ENCODE results near the gene TGFB3.
"Not testable (repeated sequence)": the region's sequence is repeated elsewhere in the genome, so short reads cannot be mapped to it uniquely, and the experiment has no call there.

The TGFB3 gene

DNA sequence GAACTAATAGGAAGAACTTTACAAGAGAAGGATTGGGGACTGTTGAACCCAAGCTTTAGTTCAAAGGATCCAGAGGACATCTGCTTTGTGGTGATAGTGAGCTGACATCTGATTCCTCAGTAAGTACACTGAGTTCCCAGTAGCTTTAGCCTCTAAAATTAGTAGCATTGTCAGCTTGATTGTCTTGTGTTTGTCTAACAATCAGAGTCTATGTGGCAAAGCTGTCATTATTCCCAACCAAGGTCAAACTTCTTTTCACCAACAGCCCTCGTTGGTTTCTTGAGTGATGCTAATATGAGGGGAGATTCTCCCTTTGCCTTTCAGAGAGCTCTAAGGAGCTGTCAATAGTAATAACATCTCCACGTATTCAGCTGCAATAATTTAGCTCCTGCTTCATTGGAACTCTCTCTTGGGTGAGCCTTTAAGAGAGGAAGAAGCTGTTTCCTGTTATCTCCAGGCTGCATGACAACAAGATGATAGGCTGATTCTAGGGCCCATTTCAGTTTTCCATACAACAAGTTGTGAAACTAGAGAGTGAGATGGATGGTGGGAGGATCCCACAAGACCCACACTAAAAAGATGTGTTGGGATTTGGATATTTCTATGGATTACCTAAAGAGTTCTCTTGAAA lies 46.7 kb downstream of the TGFB3 start:
- DNase-seq (ENCODE audit: extremely low read depth, insufficient read length): no peak
- TF ChIP-seq, protein P1, sequence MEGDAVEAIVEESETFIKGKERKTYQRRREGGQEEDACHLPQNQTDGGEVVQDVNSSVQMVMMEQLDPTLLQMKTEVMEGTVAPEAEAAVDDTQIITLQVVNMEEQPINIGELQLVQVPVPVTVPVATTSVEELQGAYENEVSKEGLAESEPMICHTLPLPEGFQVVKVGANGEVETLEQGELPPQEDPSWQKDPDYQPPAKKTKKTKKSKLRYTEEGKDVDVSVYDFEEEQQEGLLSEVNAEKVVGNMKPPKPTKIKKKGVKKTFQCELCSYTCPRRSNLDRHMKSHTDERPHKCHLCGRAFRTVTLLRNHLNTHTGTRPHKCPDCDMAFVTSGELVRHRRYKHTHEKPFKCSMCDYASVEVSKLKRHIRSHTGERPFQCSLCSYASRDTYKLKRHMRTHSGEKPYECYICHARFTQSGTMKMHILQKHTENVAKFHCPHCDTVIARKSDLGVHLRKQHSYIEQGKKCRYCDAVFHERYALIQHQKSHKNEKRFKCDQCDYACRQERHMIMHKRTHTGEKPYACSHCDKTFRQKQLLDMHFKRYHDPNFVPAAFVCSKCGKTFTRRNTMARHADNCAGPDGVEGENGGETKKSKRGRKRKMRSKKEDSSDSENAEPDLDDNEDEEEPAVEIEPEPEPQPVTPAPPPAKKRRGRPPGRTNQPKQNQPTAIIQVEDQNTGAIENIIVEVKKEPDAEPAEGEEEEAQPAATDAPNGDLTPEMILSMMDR (IDR thresholded peaks at IDR 0.05; ENCODE audit: insufficient read depth, low read length, poor library complexity, severe bottlenecking): no peak
- no peaks in the 10 kb centered on the region; the same call in none of the 2 replicates for H3K36me3 ChIP-seq (ENCODE audit: control insufficient read depth, insufficient read depth, low read length)
- H3K27me3 ChIP-seq (replicated peaks; ENCODE audit: control insufficient read depth, insufficient read depth, low read length): no peaks in the 10 kb centered on the region
- H3K4me3 ChIP-seq (replicated peaks; ENCODE audit: low read depth, low read length): no peak overlapping the region

DNA sequence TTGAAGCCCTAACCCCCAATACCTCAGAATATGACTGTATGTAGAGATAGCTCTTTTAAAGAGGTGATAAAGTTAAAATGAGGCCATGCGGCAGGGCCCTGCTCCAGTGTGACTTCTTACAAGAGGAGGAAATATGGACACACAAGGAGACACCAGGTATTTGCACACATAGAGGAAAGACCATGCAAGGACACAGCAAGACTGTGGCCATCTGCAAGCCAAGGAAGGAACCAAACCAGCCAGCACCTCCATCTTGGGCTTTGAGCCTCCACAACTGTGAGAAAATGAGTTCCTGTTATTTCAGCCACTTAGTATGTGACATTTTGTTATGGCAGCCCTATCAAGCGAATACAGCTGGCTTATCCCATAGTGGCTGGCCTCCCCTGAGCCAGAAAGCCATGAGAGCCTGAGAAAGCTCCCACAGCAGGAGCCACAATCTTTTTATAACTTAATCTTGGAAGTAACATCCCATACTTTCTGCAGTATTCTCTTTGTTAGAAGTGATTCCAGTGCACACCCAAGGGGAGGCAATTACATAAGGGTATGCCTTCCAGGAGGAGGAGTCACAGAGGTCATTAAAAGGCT lies 48.0 kb downstream of the TGFB3 start:
- H3K4me3 ChIP-seq (replicated peaks; ENCODE audit: low read depth, low read length): no peak overlapping the region
- H3K27me3 ChIP-seq (replicated peaks; ENCODE audit: control insufficient read depth, insufficient read depth, low read length): no peaks in the 10 kb centered on the region
- TF ChIP-seq, protein P1 (IDR thresholded peaks at IDR 0.05; ENCODE audit: insufficient read depth, low read length, poor library complexity, severe bottlenecking): no peak
- no peaks in the 10 kb centered on the region; the same call in none of the 2 replicates for H3K36me3 ChIP-seq (ENCODE audit: control insufficient read depth, insufficient read depth, low read length)
- DNase-seq (ENCODE audit: extremely low read depth, insufficient read length): no peak

DNA sequence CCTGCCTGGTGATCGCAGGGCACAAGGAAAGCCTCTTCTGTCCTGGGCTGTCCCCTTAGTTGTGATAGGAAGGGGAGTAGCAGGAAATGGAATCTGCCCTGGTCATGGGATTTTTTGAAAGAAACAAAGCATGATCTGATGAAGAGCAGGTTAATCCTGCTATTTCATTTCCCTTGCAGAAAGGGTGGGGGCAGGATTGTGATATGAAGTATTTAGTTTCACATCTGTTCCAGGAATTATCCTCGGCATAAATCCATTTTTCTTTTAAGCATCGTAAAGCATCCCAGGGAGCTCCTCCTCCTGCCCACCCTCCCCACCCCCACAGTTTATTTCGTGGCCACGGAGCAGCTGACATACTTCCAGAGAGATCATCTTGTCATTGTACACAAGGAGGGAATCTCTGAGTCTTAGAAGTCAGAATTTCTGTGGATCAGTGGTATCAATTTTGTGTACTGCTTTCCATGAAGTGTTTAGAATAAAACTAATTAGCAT lies 53.1 kb downstream of the TGFB3 start:
- TF ChIP-seq, protein P1 (IDR thresholded peaks at IDR 0.05; ENCODE audit: insufficient read depth, low read length, poor library complexity, severe bottlenecking): no peak
- Histone ChIP-seq H3K36me3 (ENCODE audit: control insufficient read depth, insufficient read depth, low read length) (no peaks in the 10 kb centered on the region; the same call in 1 of the 2 replicates), H3K4me3 (replicated peaks; ENCODE audit: low read depth, low read length) (no peak overlapping the region), H3K27me3 (replicated peaks; ENCODE audit: control insufficient read depth, insufficient read depth, low read length) (no peaks in the 10 kb centered on the region)
- no peak for DNase-seq (ENCODE audit: extremely low read depth, insufficient read length)

DNA sequence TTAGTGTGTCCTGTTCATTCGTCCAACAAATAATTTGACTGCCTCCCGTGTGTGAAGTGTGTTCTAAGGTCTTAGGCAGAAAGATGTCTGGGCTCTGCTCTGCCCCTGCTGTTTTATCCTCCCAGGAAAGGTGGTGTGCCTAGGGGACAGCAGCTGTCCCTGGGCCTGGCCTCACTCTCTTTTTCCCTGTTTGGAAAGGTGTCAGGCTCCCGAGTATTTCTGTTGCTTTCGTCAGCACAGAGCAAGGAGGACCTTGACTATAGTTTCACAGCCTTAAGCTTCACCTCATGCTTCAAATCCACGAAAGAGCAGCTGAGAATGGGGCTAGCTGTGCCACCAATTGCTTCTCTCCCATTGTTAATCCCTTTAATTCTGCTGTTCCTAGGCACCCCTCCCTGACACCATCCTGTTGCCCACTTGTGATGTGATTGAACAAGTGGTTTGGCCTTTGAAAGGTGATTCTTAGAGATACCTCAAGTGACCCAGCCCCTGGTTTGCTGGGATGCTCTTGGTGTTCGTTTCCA lies 54.2 kb downstream of the TGFB3 start:
- TF ChIP-seq, protein P1 (IDR thresholded peaks at IDR 0.05; ENCODE audit: insufficient read depth, low read length, poor library complexity, severe bottlenecking): no peak
- H3K27me3 ChIP-seq (replicated peaks; ENCODE audit: control insufficient read depth, insufficient read depth, low read length): no peaks in the 10 kb centered on the region
- no peak for DNase-seq (ENCODE audit: extremely low read depth, insufficient read length)
- no peak overlapping the region for H3K4me3 ChIP-seq (replicated peaks; ENCODE audit: low read depth, low read length)
- no peaks in the 10 kb centered on the region for H3K36me3 ChIP-seq (ENCODE audit: control insufficient read depth, insufficient read depth, low read length)

DNA sequence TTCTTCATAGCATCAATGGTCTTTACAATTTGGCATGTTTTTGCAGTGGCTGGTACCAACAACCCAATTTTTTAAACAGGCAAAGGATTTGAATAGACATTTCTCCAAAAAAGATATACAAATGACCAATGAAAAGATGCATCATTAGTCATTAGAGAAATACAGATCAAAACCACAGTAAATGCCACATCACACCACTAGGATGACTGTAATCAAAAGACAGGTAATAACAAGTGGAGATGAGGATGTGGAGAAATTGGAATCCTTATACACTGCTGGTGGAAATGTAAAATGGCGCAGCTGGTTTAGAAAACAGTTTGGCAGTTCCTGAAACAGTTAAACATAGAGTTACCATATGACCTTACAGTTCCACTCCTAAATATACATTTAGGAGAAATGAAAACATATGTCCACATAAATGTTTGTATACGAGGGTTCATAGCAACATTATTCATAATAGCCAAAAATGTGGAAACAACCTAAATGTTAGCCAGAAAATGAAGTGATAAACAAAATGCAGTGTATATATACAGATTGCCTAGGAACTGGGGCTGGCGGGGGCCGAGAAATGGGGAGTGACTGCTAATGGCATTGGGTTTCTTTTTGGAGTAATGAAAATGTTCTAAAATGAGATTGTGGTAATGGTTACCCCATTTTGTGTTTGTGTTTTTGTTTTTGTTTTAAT lies 55.2 kb downstream of the TGFB3 start:
- no peaks in the 10 kb centered on the region for H3K27me3 ChIP-seq (replicated peaks; ENCODE audit: control insufficient read depth, insufficient read depth, low read length)
- DNase-seq (ENCODE audit: extremely low read depth, insufficient read length): no peak
- no peaks in the 10 kb centered on the region for H3K36me3 ChIP-seq (ENCODE audit: control insufficient read depth, insufficient read depth, low read length)
- no peak overlapping the region for H3K4me3 ChIP-seq (replicated peaks; ENCODE audit: low read depth, low read length)
- TF ChIP-seq, protein P1 (IDR thresholded peaks at IDR 0.05; ENCODE audit: insufficient read depth, low read length, poor library complexity, severe bottlenecking): no peak

DNA sequence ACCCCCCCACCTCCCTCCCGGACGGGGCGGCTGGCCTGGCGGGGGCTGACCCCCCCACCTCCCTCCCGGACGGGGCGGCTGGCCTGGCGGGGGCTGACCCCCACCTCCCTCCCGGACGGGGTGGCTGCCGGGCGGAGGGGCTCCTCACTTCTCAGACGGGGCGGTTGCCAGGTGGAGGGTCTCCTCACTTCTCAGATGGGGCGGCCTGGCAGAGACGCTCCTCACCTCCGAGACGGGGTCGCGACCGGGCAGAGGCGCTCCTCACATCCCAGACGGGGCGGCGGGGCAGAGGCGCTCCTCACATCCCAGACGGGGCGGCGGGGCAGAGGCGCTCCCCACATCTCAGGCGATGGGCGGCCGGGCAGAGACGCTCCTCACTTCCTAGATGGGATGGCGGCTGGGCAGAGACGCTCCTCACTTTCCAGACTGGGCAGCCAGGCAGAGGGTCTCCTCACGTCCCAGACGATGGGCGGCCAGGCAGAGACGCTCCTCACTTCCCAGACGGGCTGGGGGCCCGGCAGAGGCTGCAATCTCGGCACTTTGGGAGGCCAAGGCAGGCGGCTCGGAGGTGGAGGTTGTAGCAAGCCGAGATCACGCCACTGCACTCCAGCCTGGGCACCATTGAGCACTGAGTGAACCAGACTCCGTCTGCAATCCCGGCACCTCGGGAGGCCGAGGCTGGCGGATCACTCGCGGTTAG lies 56.5 kb downstream of the TGFB3 start:
- not testable (repeated sequence) for H3K27me3 ChIP-seq (replicated peaks; ENCODE audit: control insufficient read depth, insufficient read depth, low read length); DNase-seq (ENCODE audit: extremely low read depth, insufficient read length)

DNA sequence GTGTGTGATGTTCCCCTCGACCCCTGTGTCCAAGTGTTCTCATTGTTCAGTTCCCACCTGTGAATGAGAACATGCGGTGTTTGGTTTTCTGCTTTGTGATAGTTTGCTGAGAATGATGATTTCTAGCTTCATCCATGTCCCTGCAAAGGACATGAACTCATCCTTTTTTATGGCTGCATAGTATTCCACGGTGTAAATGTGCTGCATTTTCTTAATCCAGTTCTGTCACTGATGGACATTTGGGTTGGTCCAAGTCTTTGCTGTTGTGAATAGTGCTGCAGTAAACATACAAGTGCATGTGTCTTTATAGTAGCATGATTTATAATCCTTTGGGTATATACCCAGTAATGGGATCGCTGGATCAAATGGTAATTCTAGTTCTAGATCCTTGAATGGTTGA lies 61.4 kb downstream of the TGFB3 start:
- H3K36me3 ChIP-seq (ENCODE audit: control insufficient read depth, insufficient read depth, low read length); DNase-seq (ENCODE audit: extremely low read depth, insufficient read length); H3K27me3 ChIP-seq (replicated peaks; ENCODE audit: control insufficient read depth, insufficient read depth, low read length); H3K4me3 ChIP-seq (replicated peaks; ENCODE audit: low read depth, low read length): not testable (repeated sequence)

More for the DNA sequence above, 56.5 kb downstream of the TGFB3 start:
- H3K36me3 ChIP-seq (ENCODE audit: control insufficient read depth, insufficient read depth, low read length); H3K4me3 ChIP-seq (replicated peaks; ENCODE audit: low read depth, low read length): not testable (repeated sequence)
